GM12878 (cell line): ENCODE data around the gene HPSE2. TPM values are rescaled to one million over a fixed set of nuclear protein-coding genes. Genes with fewer than 3 reads are reported as not detected.

ENCODE experiments used
- ATAC-seq: fragments of 200-7000 bp; cut with Tn5 transposase; 3 replicates; pipeline ENCODE4 v1.9.1; 2020; ENCODE audit warnings: mild to moderate bottlenecking, moderate library complexity
- BruUV-seq: library from RNA; stranded (reverse); fragments of 400-500 nt; replicated peaks from 2 replicates; lab custom pipeline; 2021; lab: Mats Ljungman, UMichigan
- CTCF ChIA-PET: fragments of 300-600 bp; sonication (Branson Sonifier 250); formaldehyde crosslinking; extraction: SDS; loops from one replicate; lab custom pipeline; 2021; ENCODE audit warnings: inconsistent platforms; lab: Yijun Ruan, JAX
- POLR2A ChIA-PET: fragments of 350-600 bp; formaldehyde crosslinking; extraction: SDS; loops from one replicate; lab custom pipeline; 2021; ENCODE audit warnings: inconsistent platforms; lab: Charles Lee
- RAD21 ChIA-PET: fragments of 300-600 bp; sonication (Branson Sonifier 250); formaldehyde crosslinking; loops from one replicate; lab custom pipeline; 2023; ENCODE audit warnings: antibody characterized with exemption; ENCODE audit not compliant: unreplicated experiment; lab: Charles Lee
- SMC1A ChIA-PET: fragments of 300-600 bp; sonication (Branson Sonifier 250); formaldehyde crosslinking; loops from one replicate; lab custom pipeline; 2023; ENCODE audit not compliant: unreplicated experiment, uncharacterized antibody; lab: Charles Lee
- DNase-seq: peaks from one replicate; pipeline ENCODE4 v3.0.0-alpha.2; 2011; ENCODE audit warnings: low read depth, low spot score
- FAIRE-seq: peaks from 3 replicates; lab custom pipeline; 2011; peaks lifted over from hg19 to GRCh38; lab: Jason Lieb, UNC
- H2AFZ ChIP-seq: 2 replicates; pipeline ENCODE4 v1.6.0; 2011; ENCODE audit warnings: low read depth, low read length, control low read depth; ENCODE audit not compliant: control insufficient read depth
- H3K27ac ChIP-seq: 2 replicates; pipeline ENCODE4 v1.5.1; 2011; ENCODE audit warnings: control low read depth; ENCODE audit not compliant: control insufficient read depth, insufficient read depth
- H3K27me3 ChIP-seq, 2 experiments: replicated peaks in 1 of 2; 2 replicates each; pipeline versions ENCODE4 v1.6.0 to v1.6.1; 2011; ENCODE audit warnings: low read length in 1 of 2; ENCODE audit not compliant: control insufficient read depth in 2 of 2, insufficient read depth in 2 of 2
- H3K36me3 ChIP-seq, 2 experiments: 2 replicates each; pipeline ENCODE4 v1.5.1; 2011; ENCODE audit warnings: low read length in 1 of 2; ENCODE audit not compliant: control insufficient read depth in 2 of 2, insufficient read depth in 2 of 2
- H3K4me1 ChIP-seq: 2 replicates; pipeline ENCODE4 v1.6.1; 2011; ENCODE audit warnings: mild to moderate bottlenecking, low read length, moderate library complexity, mixed read lengths; ENCODE audit not compliant: control insufficient read depth, insufficient read depth
- H3K4me2 ChIP-seq: 2 replicates; pipeline ENCODE4 v1.6.0; 2011; ENCODE audit warnings: control low read depth; ENCODE audit not compliant: control insufficient read depth, insufficient read depth
- H3K4me3 ChIP-seq: fragments of 200-600 bp; sonication (generic); 2 replicates; pipeline ENCODE4 v1.5.1; 2016
- H3K79me2 ChIP-seq: 2 replicates; pipeline ENCODE4 v1.6.0; 2011; ENCODE audit warnings: low read length; ENCODE audit not compliant: control insufficient read depth, insufficient read depth
- H3K9ac ChIP-seq: 2 replicates; pipeline ENCODE4 v1.8.0; 2011; ENCODE audit warnings: low read length, control low read depth, mixed read lengths; ENCODE audit not compliant: control insufficient read depth, insufficient read depth
- H3K9me3 ChIP-seq: replicated peaks from 3 replicates; pipeline ENCODE4 v1.5.1; 2011; ENCODE audit warnings: mild to moderate bottlenecking, low read length; ENCODE audit not compliant: control insufficient read depth, insufficient read depth
- H4K20me1 ChIP-seq: 2 replicates; pipeline ENCODE4 v1.6.0; 2011; ENCODE audit not compliant: control insufficient read depth, insufficient read depth
- ETV6 ChIP-seq, 2 experiments: fragments of 450-650 bp in 1 of 2; IDR thresholded peaks in 1 of 2; conservative IDR thresholded peaks in 1 of 2; 2 replicates each; pipeline ENCODE4 v1.6.1; 2014; ENCODE audit warnings: antibody characterized with exemption in 1 of 2, borderline replicate concordance in 1 of 2, low read depth in 1 of 2, mild to moderate bottlenecking in 1 of 2, moderate library complexity in 1 of 2
- in situ Hi-C: fragments of 300-500 bp; cut with MboI; formaldehyde crosslinking; loops from 9 replicates; pipeline ENCODE4 v1.14.3; 2018; ENCODE audit warnings: mixed read lengths
- intact Hi-C: fragments of 100-400 bp; cut with micrococcal nuclease; formaldehyde crosslinking; loops from one replicate; pipeline ENCODE4 v1.14.2; 2022; ENCODE audit not compliant: unreplicated experiment
- polyA plus RNA-seq, 11 experiments: library from polyadenylated mRNA; depleted of rRNA in 4 of 11; unstranded in 6 of 11; stranded (reverse) in 5 of 11; fragments of >200 nt; fragmentation: Nextera tagmentation in 4 of 11; fragmentation: Illumina TruSeq in 1 of 11; extraction: Ambion mirVana in 4 of 11; extraction: Trizol in 1 of 11; gene quantifications; 1 replicate in 1 of 11; 2 replicates in 10 of 11; pipeline versions ENCODE4 v1.2.1 to v1.2.3, GENCODE V29; 2011 to 2016; ENCODE audit warnings: inconsistent platforms in 2 of 11, missing spikeins in 2 of 11, low read depth in 1 of 11
- total RNA-seq, 4 experiments: library from RNA; depleted of rRNA in 3 of 4; stranded (reverse); fragments of >200 nt in 3 of 4; fragmentation: Illumina TruSeq in 1 of 4; extraction: Trizol in 1 of 4; gene quantifications; 2 replicates each; pipeline versions ENCODE4 v1.2.1 to v1.2.3, GENCODE V29; 2013 to 2021
- TF ChIP-seq, protein P1 (sequence below): fragments of 450-650 bp; IDR thresholded peaks from 2 replicates; pipeline ENCODE4 v1.6.1; 2016; ENCODE audit warnings: mild to moderate bottlenecking, moderate library complexity, borderline replicate concordance

HPSE2 gene
- total and polyA plus RNA-seq, 10 of the 15 experiments (the other 5 are each of a cell fraction or from before 2014, with no cell fraction given), result 0.06 TPM; not detected in 9

DNA sequence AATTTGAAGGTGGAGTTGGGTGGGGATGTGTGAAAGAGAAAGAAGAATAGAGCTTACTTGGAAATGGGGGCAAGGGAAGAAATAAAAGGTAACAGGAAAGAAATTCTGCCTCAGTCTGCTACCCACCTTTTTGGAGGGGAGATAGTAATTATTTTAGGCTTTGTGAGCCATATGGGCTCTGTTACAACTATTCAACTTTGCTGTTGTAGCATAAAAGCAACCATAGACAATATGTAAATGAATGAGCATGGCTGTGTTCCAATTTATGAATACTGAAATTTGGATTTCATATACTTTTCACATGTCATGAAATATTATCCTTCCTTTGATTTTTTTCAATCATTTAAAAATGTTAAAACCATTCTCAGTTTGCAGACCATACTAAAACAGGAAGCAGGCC lies 176.9 kb downstream of the HPSE2 start:
- Histone ChIP-seq H3K9me3 (no peaks in the 10 kb centered on the region), H3K79me2 (no peaks in the 10 kb centered on the region), H3K9ac (no peak overlapping the region), H3K4me1 (no peaks in the 10 kb centered on the region), H3K36me3 (no peaks in the 10 kb centered on the region), H4K20me1 (no peaks in the 10 kb centered on the region)
- no peak for DNase-seq
- no peak for ATAC-seq
- FAIRE-seq, result no peak
- ChIA-PET RAD21 (no interaction called here), CTCF (interaction anchor here (1.2 to 1.4 kb wide), 2 partner anchors 11 to 15 kb away, joined by 3 to 5 read pairs; no protein-coding TSS in a partner anchor)
- intact Hi-C loops, result no loop called here
- TF ChIP-seq ETV6 (conservative IDR thresholded peaks at IDR 0.05 in 1 of 2, IDR thresholded peaks at IDR 0.05 in 1 of 2; ENCODE audit: borderline replicate concordance in 1 of 2, low read depth in 1 of 2), result no peak
- TF ChIP-seq, protein P1, sequence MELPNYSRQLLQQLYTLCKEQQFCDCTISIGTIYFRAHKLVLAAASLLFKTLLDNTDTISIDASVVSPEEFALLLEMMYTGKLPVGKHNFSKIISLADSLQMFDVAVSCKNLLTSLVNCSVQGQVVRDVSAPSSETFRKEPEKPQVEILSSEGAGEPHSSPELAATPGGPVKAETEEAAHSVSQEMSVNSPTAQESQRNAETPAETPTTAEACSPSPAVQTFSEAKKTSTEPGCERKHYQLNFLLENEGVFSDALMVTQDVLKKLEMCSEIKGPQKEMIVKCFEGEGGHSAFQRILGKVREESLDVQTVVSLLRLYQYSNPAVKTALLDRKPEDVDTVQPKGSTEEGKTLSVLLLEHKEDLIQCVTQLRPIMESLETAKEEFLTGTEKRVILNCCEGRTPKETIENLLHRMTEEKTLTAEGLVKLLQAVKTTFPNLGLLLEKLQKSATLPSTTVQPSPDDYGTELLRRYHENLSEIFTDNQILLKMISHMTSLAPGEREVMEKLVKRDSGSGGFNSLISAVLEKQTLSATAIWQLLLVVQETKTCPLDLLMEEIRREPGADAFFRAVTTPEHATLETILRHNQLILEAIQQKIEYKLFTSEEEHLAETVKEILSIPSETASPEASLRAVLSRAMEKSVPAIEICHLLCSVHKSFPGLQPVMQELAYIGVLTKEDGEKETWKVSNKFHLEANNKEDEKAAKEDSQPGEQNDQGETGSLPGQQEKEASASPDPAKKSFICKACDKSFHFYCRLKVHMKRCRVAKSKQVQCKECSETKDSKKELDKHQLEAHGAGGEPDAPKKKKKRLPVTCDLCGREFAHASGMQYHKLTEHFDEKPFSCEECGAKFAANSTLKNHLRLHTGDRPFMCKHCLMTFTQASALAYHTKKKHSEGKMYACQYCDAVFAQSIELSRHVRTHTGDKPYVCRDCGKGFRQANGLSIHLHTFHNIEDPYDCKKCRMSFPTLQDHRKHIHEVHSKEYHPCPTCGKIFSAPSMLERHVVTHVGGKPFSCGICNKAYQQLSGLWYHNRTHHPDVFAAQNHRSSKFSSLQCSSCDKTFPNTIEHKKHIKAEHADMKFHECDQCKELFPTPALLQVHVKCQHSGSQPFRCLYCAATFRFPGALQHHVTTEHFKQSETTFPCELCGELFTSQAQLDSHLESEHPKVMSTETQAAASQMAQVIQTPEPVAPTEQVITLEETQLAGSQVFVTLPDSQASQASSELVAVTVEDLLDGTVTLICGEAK, result no peak
- TF ChIP-seq, all 136 proteins: peak for 0
- no TSS peak for BruUV-seq
- no peaks in the 10 kb centered on the region for H3K27me3 ChIP-seq
- no peak overlapping the region for H2AFZ ChIP-seq
- H3K4me3 ChIP-seq, result no peak overlapping the region
- ChIA-PET SMC1A (no interaction called here), POLR2A (no interaction called here)
- in situ Hi-C loops, result no loop called here
- H3K27ac ChIP-seq, result no peak overlapping the region
- no peak overlapping the region for H3K4me2 ChIP-seq
